Mesendoderm (in vitro differentiated cells): Measurements from ENCODE around the gene RFPL4A.
"Not testable (repeated sequence)": the region's sequence is repeated elsewhere in the genome, so short reads cannot be mapped to it uniquely, and the experiment has no call there.

Experiments
- DNase-seq: peaks from one replicate; pipeline ENCODE4 v3.0.0; 2013
- H2AK5ac ChIP-seq: 2 replicates; pipeline ENCODE4 v1.6.1; 2013; ENCODE audit warnings: low read length, inconsistent platforms
- H2BK120ac ChIP-seq: 2 replicates; pipeline ENCODE4 v1.6.1; 2013; ENCODE audit warnings: low read depth, mild to moderate bottlenecking, low read length, moderate library complexity, mixed read lengths
- H2BK15ac ChIP-seq: replicated peaks from 2 replicates; pipeline ENCODE4 v1.6.1; 2013; ENCODE audit warnings: low read depth, mild to moderate bottlenecking, moderate library complexity
- H2BK5ac ChIP-seq: 2 replicates; pipeline ENCODE4 v1.6.1; 2013; ENCODE audit warnings: low read length, inconsistent platforms
- H3K18ac ChIP-seq: 2 replicates; pipeline ENCODE4 v1.6.1; 2013; ENCODE audit warnings: mild to moderate bottlenecking, low read length, mixed read lengths
- H3K23ac ChIP-seq: one replicate; pipeline ENCODE4 v1.6.1; 2013; ENCODE audit warnings: low read length
- H3K27ac ChIP-seq: 2 replicates; pipeline ENCODE4 v1.5.1; 2013; ENCODE audit warnings: low read depth, mild to moderate bottlenecking, inconsistent platforms, low read length, moderate library complexity
- H3K27me3 ChIP-seq: 2 replicates; pipeline ENCODE4 v1.6.1; 2013; ENCODE audit warnings: low read length, control low read depth, mild to moderate bottlenecking, inconsistent platforms; ENCODE audit not compliant: insufficient read depth, poor library complexity
- H3K36me3 ChIP-seq: 2 replicates; pipeline ENCODE4 v1.6.1; 2013; ENCODE audit warnings: low read length, inconsistent platforms; ENCODE audit not compliant: control insufficient read depth, insufficient read depth
- H3K4ac ChIP-seq: one replicate; pipeline ENCODE4 v1.6.1; 2013; ENCODE audit warnings: low read depth, mild to moderate bottlenecking, low read length, moderate library complexity
- H3K4me1 ChIP-seq: 2 replicates; pipeline ENCODE4 v1.6.1; 2013; ENCODE audit warnings: low read depth, low read length, inconsistent platforms; ENCODE audit not compliant: control insufficient read depth
- H3K4me2 ChIP-seq: 2 replicates; pipeline ENCODE4 v1.6.1; 2013; ENCODE audit warnings: low read length
- H3K4me3 ChIP-seq: 2 replicates; pipeline ENCODE4 v1.5.1; 2013; ENCODE audit warnings: mild to moderate bottlenecking, low read length
- H3K56ac ChIP-seq: one replicate; pipeline ENCODE4 v1.6.1; 2013; ENCODE audit warnings: low read length
- H3K79me1 ChIP-seq: 2 replicates; pipeline ENCODE4 v1.6.1; 2013; ENCODE audit warnings: low read length, inconsistent platforms
- H3K79me2 ChIP-seq: 2 replicates; pipeline ENCODE4 v1.6.1; 2013; ENCODE audit warnings: mild to moderate bottlenecking, low read length; ENCODE audit not compliant: control insufficient read depth, insufficient read depth
- H3K9ac ChIP-seq: 2 replicates; pipeline ENCODE4 v1.6.1; 2013; ENCODE audit warnings: low read length, inconsistent platforms
- H4K5ac ChIP-seq: one replicate; pipeline ENCODE4 v1.6.1; 2013; ENCODE audit warnings: low read length
- H4K8ac ChIP-seq: one replicate; pipeline ENCODE4 v1.6.1; 2013; ENCODE audit warnings: low read depth, mild to moderate bottlenecking, control low read depth, low read length, moderate library complexity
- WGBS: extraction: QIAGEN DNeasy Blood & Tissue Kit; methylation state at CpG from one replicate; pipeline ENCODE4 v1.1.7; 2013; ENCODE audit warnings: low lambda C conversion rate, missing lambda C conversion rate; ENCODE audit not compliant: insufficient coverage; ENCODE audit errors: extremely low coverage; 5-methylcytosine and 5-hydroxymethylcytosine counted together

RFPL4A gene

GRCh38 chr19:55738302-55738701 is 20.6 kb upstream of the RFPL4A start, which contains the start of gene NLRP9:
TSS of gene NLRP9 (minus strand) at chr19:55738402. CDS start at chr19:55738374, 28 bp downstream.
- Histone ChIP-seq H4K8ac (no peak within 1 kb of the TSS), H3K4ac (no peak within 1 kb of the TSS), H3K27me3 (no peaks in the 10 kb centered on the region), H3K79me2 (no peaks in the 10 kb centered on the region), H3K56ac (no peak within 1 kb of the TSS), H3K9ac (no peak within 1 kb of the TSS), H2AK5ac (no peak within 1 kb of the TSS), H3K4me2 (no peak within 1 kb of the TSS), H3K4me1 (no peaks in the 10 kb centered on the region), H3K36me3 (no peaks in the 10 kb centered on the region), H3K79me1 (no peaks in the 10 kb centered on the region), H2BK120ac (no peak within 1 kb of the TSS), H3K4me3 (no peak within 1 kb of the TSS), H3K27ac (no peak within 1 kb of the TSS), H4K5ac (no peak within 1 kb of the TSS), H2BK15ac (no peak within 1 kb of the TSS), H3K23ac (no peak within 1 kb of the TSS), H3K18ac (no peak within 1 kb of the TSS), H2BK5ac (no peak within 1 kb of the TSS)
- DNase-seq: no peak
- no CpG with 5 or more reads among the region's 3 CpGs for WGBS

- Histone ChIP-seq H2BK15ac (no peak overlapping the region), H2BK5ac (no peak overlapping the region), H3K18ac (no peak overlapping the region), H3K9ac (no peak overlapping the region), H3K4me2 (no peak overlapping the region), H3K36me3 (no peaks in the 10 kb centered on the region), H3K4ac (no peak overlapping the region), H3K23ac (no peak overlapping the region), H2AK5ac (no peak overlapping the region), H3K56ac (no peak overlapping the region), H3K27ac (no peak overlapping the region), H3K27me3 (no peaks in the 10 kb centered on the region), H3K4me3 (no peak overlapping the region), H4K5ac (no peak overlapping the region), H3K79me2 (no peaks in the 10 kb centered on the region), H3K79me1 (no peaks in the 10 kb centered on the region), H2BK120ac (no peak overlapping the region), H4K8ac (no peak overlapping the region), H3K4me1 (no peaks in the 10 kb centered on the region)
- no CpG with 5 or more reads among the region's 6 CpGs for WGBS
- DNase-seq: no peak
Measured at GRCh38 chr19:55750715-55751114, 8.2 kb upstream of the RFPL4A start.

GRCh38 chr19:55753401-55753800 is 5.5 kb upstream of the RFPL4A start:
- H2BK120ac ChIP-seq: no peak overlapping the region
- H3K4me1 ChIP-seq: no peaks in the 10 kb centered on the region
- no peak overlapping the region for H3K4me2 ChIP-seq
- no peaks in the 10 kb centered on the region for H3K79me1 ChIP-seq
- no peak overlapping the region for H2BK5ac ChIP-seq
- H3K23ac ChIP-seq: no peak overlapping the region
- no peak overlapping the region for H2AK5ac ChIP-seq
- no CpG with 5 or more reads among the region's 3 CpGs for WGBS
- no peak overlapping the region for H3K18ac ChIP-seq
- H3K4me3 ChIP-seq: no peak overlapping the region
- no peaks in the 10 kb centered on the region for H3K36me3 ChIP-seq
- H3K9ac ChIP-seq: no peak overlapping the region
- H3K56ac ChIP-seq: no peak overlapping the region
- H4K5ac ChIP-seq: no peak overlapping the region
- H3K27ac ChIP-seq: no peak overlapping the region
- H3K79me2 ChIP-seq: no peaks in the 10 kb centered on the region
- H4K8ac ChIP-seq: no peak overlapping the region
- no peak overlapping the region for H3K4ac ChIP-seq
- H2BK15ac ChIP-seq: no peak overlapping the region
- DNase-seq: no peak
- H3K27me3 ChIP-seq: no peaks in the 10 kb centered on the region

GRCh38 chr19:55756808-55757207 is 2.1 kb upstream of the RFPL4A start:
- H3K79me2 ChIP-seq, H3K4me1 ChIP-seq, H2BK15ac ChIP-seq, H3K36me3 ChIP-seq, DNase-seq, H3K56ac ChIP-seq, H3K27me3 ChIP-seq, H3K27ac ChIP-seq, H3K79me1 ChIP-seq, H4K8ac ChIP-seq, H3K4me2 ChIP-seq, H3K23ac ChIP-seq, H4K5ac ChIP-seq, H2BK5ac ChIP-seq, H3K18ac ChIP-seq, H2BK120ac ChIP-seq, H3K4ac ChIP-seq, H3K9ac ChIP-seq, H2AK5ac ChIP-seq, H3K4me3 ChIP-seq: not testable (repeated sequence)
- no CpG with 5 or more reads among the region's 4 CpGs for WGBS

- WGBS: no CpG with 5 or more reads among the region's 7 CpGs
- no peaks in the 10 kb centered on the region for H3K79me2 ChIP-seq
Measured at GRCh38 chr19:55766466-55766865, 7.6 kb downstream of the RFPL4A start.

GRCh38 chr19:55768818-55769217 is 9.9 kb downstream of the RFPL4A start, which contains the start of gene RFPL4AL1:
TSS of gene RFPL4AL1 (plus strand) at chr19:55769118. CDS start at chr19:55771805, 2,687 bp downstream.
- not testable (repeated sequence) for H4K8ac ChIP-seq, H2BK5ac ChIP-seq, H3K79me2 ChIP-seq, H2BK120ac ChIP-seq, H3K23ac ChIP-seq, H2AK5ac ChIP-seq, DNase-seq, H3K9ac ChIP-seq, H3K56ac ChIP-seq, H4K5ac ChIP-seq, H3K4me2 ChIP-seq, H3K27ac ChIP-seq, H3K4ac ChIP-seq, H3K27me3 ChIP-seq, H3K36me3 ChIP-seq, H3K18ac ChIP-seq, H2BK15ac ChIP-seq, H3K4me3 ChIP-seq, H3K4me1 ChIP-seq, H3K79me1 ChIP-seq
- no CpG with 5 or more reads among the region's 6 CpGs for WGBS

More at GRCh38 chr19:55766466-55766865, 7.6 kb downstream of the RFPL4A start:
- Histone ChIP-seq H4K8ac (no peak overlapping the region), H3K9ac (no peak overlapping the region), H3K27ac (no peak overlapping the region), H2BK120ac (no peak overlapping the region), H4K5ac (no peak overlapping the region), H3K4me1 (no peaks in the 10 kb centered on the region), H3K4ac (no peak overlapping the region), H3K18ac (no peak overlapping the region), H3K27me3 (no peaks in the 10 kb centered on the region), H3K56ac (no peak overlapping the region), H2BK5ac (no peak overlapping the region), H3K4me3 (no peak overlapping the region), H3K23ac (no peak overlapping the region), H3K4me2 (no peak overlapping the region), H2BK15ac (no peak overlapping the region), H3K79me1 (no peaks in the 10 kb centered on the region), H3K36me3 (no peaks in the 10 kb centered on the region), H2AK5ac (no peak overlapping the region)
- no peak for DNase-seq
